Transverse colon (tissue), 4 donors: ENCODE data around the gene CHIT1. TPM values are rescaled to one million over a fixed set of nuclear protein-coding genes. Genes with fewer than 3 reads are reported as not detected.
A peak's percentile ranks its signal among the peaks of the same experiment; 100 is the strongest.

Experiments
- DNase-seq: peaks from one replicate; pipeline ENCODE4 v3.0.0-alpha.2; 2019
- H3K27ac ChIP-seq, 4 donors: fragments of 200-600 bp; sonication (generic); 2 replicates each; pipeline ENCODE4 v1.5.1; 2016 to 2018; ENCODE audit warnings: inconsistent platforms in 4 of 4
- H3K27me3 ChIP-seq: fragments of 200-600 bp; sonication (generic); 2 replicates; pipeline ENCODE4 v1.5.1; 2017; ENCODE audit warnings: inconsistent platforms
- H3K36me3 ChIP-seq, 4 donors: fragments of 200-600 bp; sonication (generic); 2 replicates each; pipeline ENCODE4 v1.5.1; 2017 to 2019; ENCODE audit warnings: inconsistent platforms in 4 of 4
- H3K4me1 ChIP-seq, 4 donors: fragments of 200-600 bp; sonication (generic); 2 replicates each; pipeline ENCODE4 v1.5.1; 2017 to 2020; ENCODE audit warnings: inconsistent platforms in 4 of 4
- H3K4me3 ChIP-seq, 4 donors: fragments of 200-600 bp; sonication (generic); 1 replicate in 1 of 4; 2 replicates in 3 of 4; pipeline versions ENCODE4 v1.5.1 to v1.6.1; 2017 to 2019; ENCODE audit warnings: inconsistent platforms in 4 of 4
- H3K9me3 ChIP-seq, 2 donors: fragments of 200-600 bp; sonication (generic); 2 replicates each; pipeline ENCODE4 v1.5.1; 2017 to 2019; ENCODE audit warnings: inconsistent platforms in 2 of 2
- EP300 ChIP-seq: sonication (generic); formaldehyde crosslinking; IDR thresholded peaks from one replicate; pipeline ENCODE4 v1.6.1; 2017; ENCODE audit warnings: antibody characterized with exemption, low read depth
- POLR2A ChIP-seq: fragments of 450-650 bp; IDR thresholded peaks from one replicate; pipeline ENCODE4 v1.6.1; 2016; ENCODE audit warnings: antibody characterized with exemption, mild to moderate bottlenecking, moderate library complexity
- POLR2AphosphoS5 ChIP-seq, 3 donors: sonication (generic); formaldehyde crosslinking; IDR thresholded peaks; one replicate each; pipeline ENCODE4 v1.6.1; 2016; ENCODE audit warnings: antibody characterized with exemption in 3 of 3
- WGBS, 2 donors: methylation state at CpG; one replicate each; pipeline ENCODE4 v1.1.5; 2018; ENCODE audit warnings: low coverage in 1 of 2; 5-methylcytosine and 5-hydroxymethylcytosine counted together
- in situ Hi-C, 4 donors: fragments of 200-750 bp; cut with MboI; loops; one replicate each; pipeline versions ENCODE4 v1.15.0 to v1.15.1; 2017; ENCODE audit warnings: low sequenced_read_pairs in 3 of 4, low pct_ligation_motif_present in 1 of 4, low pct_unique_long_range_greater_than_20kb in 1 of 4
- intact Hi-C: fragments of 100-400 bp; cut with DNase I; formaldehyde crosslinking; loops from one replicate; pipeline ENCODE4 v1.15.1; 2023; ENCODE audit warnings: low total_unique reads
- total RNA-seq, 4 donors: library from RNA; depleted of rRNA; stranded (reverse); fragments of >200 nt; gene quantifications; one replicate each; pipeline ENCODE4 v1.1.0, GENCODE V29; 2016
- TF ChIP-seq, protein P1 (sequence below), 5 experiments: fragments of 200-600 bp in 3 of 5; fragments of 450-650 bp in 2 of 5; sonication (generic) in 3 of 5; IDR thresholded peaks; 1 replicate in 2 of 5; 2 replicates in 3 of 5; pipeline ENCODE4 v1.5.1; 2016 to 2017; ENCODE audit warnings: antibody characterized with exemption in 5 of 5, inconsistent platforms in 3 of 5, mild to moderate bottlenecking in 2 of 5, moderate library complexity in 1 of 5

The CHIT1 gene
- total RNA-seq, 4 donors from 2014 or later: 0.79 TPM; not detected in 3

GRCh38 chr1:203167913-203168200, 61.6 kb downstream of the CHIT1 start:
- peaks cover 0 to 10% (median 4%) of the 10 kb centered on the region in 4 donors for H3K4me1 ChIP-seq
- no peaks in the 10 kb centered on the region for H3K27me3 ChIP-seq
- DNase-seq: no peak
- H3K4me3 ChIP-seq: no peak overlapping the region
- in situ Hi-C loops: no loop called here
- no peaks in the 10 kb centered on the region for H3K9me3 ChIP-seq
- H3K36me3 ChIP-seq: no peaks in the 10 kb centered on the region
- 91% methylated on average over 5 of the region's 5 CpGs; no CpG with 5 or more reads in 1 of the 2 donors for WGBS, 2 donors
- intact Hi-C loops: loop anchor here (5.0 kb wide), 1 partner anchor 1711 kb away; no protein-coding TSS in a partner anchor
- TF ChIP-seq EP300: no peak
- TF ChIP-seq POLR2A: no peak
- TF ChIP-seq POLR2AphosphoS5 (IDR thresholded peaks at IDR 0.05): no peak
- TF ChIP-seq, protein P1, sequence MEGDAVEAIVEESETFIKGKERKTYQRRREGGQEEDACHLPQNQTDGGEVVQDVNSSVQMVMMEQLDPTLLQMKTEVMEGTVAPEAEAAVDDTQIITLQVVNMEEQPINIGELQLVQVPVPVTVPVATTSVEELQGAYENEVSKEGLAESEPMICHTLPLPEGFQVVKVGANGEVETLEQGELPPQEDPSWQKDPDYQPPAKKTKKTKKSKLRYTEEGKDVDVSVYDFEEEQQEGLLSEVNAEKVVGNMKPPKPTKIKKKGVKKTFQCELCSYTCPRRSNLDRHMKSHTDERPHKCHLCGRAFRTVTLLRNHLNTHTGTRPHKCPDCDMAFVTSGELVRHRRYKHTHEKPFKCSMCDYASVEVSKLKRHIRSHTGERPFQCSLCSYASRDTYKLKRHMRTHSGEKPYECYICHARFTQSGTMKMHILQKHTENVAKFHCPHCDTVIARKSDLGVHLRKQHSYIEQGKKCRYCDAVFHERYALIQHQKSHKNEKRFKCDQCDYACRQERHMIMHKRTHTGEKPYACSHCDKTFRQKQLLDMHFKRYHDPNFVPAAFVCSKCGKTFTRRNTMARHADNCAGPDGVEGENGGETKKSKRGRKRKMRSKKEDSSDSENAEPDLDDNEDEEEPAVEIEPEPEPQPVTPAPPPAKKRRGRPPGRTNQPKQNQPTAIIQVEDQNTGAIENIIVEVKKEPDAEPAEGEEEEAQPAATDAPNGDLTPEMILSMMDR (IDR thresholded peaks at IDR 0.05): no peak
- H3K27ac ChIP-seq: no peak overlapping the region

DNA sequence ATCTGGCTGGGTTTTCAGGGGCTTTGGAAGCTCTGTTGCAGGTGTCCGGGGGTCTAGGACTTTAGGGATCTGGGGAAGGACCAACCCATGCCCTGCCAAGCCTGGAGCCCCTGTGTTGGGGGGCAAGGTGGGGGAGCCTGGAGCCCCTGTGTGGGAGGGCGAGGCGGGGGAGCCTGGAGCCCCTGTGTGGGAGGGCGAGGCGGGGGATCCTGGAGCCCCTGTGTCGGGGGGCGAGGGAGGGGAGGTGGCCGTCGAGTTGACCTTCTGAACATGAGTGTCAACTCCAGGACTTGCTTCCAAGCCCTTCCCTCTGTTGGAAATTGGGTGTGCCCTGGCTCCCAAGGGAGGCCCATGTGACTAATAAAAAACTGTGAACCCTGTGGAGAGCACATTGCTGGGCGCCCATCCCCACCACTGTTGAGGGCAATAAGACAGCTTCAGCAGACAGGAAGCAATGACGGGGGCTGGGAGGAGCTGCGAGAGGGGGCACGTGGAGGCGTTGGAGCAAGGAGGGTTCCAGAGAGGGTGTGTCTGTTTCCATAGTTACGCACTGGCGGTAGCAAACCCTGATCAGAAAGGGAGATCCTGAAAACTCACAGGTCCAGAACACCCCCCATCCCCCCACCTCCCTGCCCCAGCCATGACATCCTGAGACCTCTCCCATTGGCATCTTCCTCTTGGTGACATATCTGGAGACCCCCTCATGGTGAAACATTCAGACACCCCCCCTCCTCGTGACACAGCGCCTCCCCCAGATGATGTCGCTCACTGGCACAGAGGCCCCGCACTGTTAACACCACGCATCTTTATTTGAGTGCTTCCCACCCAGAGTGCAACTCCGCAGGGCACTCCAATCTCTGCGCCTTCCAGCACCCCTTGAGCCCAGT, 62.2 kb downstream of the CHIT1 start:
- DNase-seq: peak; percentile 17
- TF ChIP-seq, protein P1 (IDR thresholded peaks at IDR 0.05): no peak
- Histone ChIP-seq H3K4me1 (peaks cover 0 to 9% (median 4%) of the 10 kb centered on the region in 4 donors), H3K36me3 (no peaks in the 10 kb centered on the region), H3K4me3 (no peak overlapping the region), H3K27ac (no peak overlapping the region), H3K27me3 (no peaks in the 10 kb centered on the region), H3K9me3 (no peaks in the 10 kb centered on the region)
- in situ Hi-C loops (no loop called here), intact Hi-C loops (loop anchor here (5.0 kb wide), 1 partner anchor 1710 kb away; no protein-coding TSS in a partner anchor)
- WGBS, 2 donors: 10 to 66% methylated on average over 6 to 19 of the region's 23 CpGs

DNA sequence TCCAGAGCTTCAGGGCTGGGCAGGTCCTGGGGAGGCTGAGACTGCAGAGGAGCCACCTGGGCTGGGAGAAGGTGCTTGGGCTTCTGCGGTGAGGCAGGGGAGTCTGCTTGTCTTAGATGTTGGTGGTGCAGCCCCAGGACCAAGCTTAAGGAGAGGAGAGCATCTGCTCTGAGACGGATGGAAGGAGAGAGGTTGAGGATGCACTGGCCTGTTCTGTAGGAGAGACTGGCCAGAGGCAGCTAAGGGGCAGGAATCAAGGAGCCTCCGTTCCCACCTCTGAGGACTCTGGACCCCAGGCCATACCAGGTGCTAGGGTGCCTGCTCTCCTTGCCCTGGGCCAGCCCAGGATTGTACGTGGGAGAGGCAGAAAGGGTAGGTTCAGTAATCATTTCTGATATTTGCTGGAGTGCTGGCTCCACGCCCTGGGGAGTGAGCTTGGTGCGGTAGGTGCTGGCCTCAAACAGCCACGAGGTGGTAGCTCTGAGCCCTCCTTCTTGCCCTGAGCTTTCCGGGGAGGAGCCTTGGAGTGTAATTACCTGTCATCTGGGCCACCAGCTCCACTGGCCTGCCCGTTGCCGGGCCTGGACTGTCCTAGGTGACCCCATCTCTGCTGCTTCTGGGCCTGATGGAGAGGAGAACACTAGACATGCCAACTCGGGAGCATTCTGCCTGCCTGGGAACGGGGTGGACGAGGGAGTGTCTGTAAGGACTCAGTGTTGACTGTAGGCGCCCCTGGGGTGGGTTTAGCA, 63.1 kb downstream of the CHIT1 start:
- WGBS, 2 donors: 62% methylated on average over 12 of the region's 14 CpGs; no CpG with 5 or more reads in 1 of the 2 donors

More for the DNA sequence above, 63.1 kb downstream of the CHIT1 start:
- H3K27me3 ChIP-seq: no peaks in the 10 kb centered on the region
- peak; percentile 53 for DNase-seq
- H3K4me3 ChIP-seq: no peak overlapping the region
- no peak overlapping the region for H3K27ac ChIP-seq
- TF ChIP-seq, protein P1 (IDR thresholded peaks at IDR 0.05): peak in 4 of 5 experiments; percentile 12 to 32 (median 18)
- no peak for TF ChIP-seq EP300
- H3K36me3 ChIP-seq: no peaks in the 10 kb centered on the region
- H3K9me3 ChIP-seq: no peaks in the 10 kb centered on the region
- intact Hi-C loops: loop anchor here (5.0 kb wide), 1 partner anchor 1709 kb away; no protein-coding TSS in a partner anchor
- in situ Hi-C loops: no loop called here
- peaks cover 0 to 9% (median 4%) of the 10 kb centered on the region in 4 donors for H3K4me1 ChIP-seq

Other genes starting within 250 kb of the CHIT1 start
- gene TMEM183A, start 222.3 kb downstream of the CHIT1 start, total RNA-seq: 100 to 1,000 TPM; 104 to 253 (median 111) TPM
- 1 to 10 TPM in 1 of 4 donors, under 1 TPM in 2, not detected in 1; 0.41 to 1.1 (median 0.48) TPM for gene PPFIA4, start 203.2 kb downstream of the CHIT1 start, total RNA-seq
- not detected for gene MYOG, start 143.7 kb downstream of the CHIT1 start, total RNA-seq
- gene ADORA1, start 101.9 kb downstream of the CHIT1 start, total RNA-seq: 1 to 10 TPM in 2 of 4 donors, not detected in 2; 1.3 to 5.6 TPM
- gene MYBPH, start 53.8 kb downstream of the CHIT1 start, total RNA-seq: not detected
- 10 to 100 TPM in 1 of 4 donors, 1 to 10 TPM in 1, not detected in 2; 2.9 to 23.2 TPM for gene CHI3L1, start 43.0 kb downstream of the CHIT1 start, total RNA-seq
- 100 to 1,000 TPM in 3 of 4 donors, 10 to 100 TPM in 1; 98.9 to 144 (median 142) TPM for gene BTG2, start 75.8 kb upstream of the CHIT1 start, total RNA-seq
- 10 to 100 TPM; 13.5 to 44.0 (median 17.8) TPM for gene FMOD, start 121.4 kb upstream of the CHIT1 start, total RNA-seq
- 10 to 100 TPM; 15.4 to 35.2 (median 23.3) TPM for gene PRELP, start 246.1 kb upstream of the CHIT1 start, total RNA-seq